ENCODE measurements around the gene ARL15.

DNA sequence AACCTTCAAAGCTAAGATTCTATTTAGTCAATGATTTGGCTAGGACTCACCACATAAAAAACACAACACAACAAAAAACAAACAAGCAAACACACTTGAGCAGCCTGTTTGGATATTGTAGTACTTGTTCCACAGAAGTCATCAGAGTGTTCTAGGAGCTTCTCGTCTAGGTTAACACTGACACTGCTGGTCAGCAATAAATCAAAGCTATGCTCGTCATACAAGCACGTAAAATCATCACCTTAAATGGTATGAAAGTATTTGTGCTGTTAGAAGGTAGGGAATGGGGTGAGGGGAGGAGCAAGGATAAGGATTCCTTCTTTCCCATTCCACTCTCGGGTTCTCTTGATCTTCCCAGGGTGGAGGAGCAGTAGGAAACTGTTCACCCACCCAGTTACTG is 88.0 kb downstream of the ARL15 start:
- TF ChIP-seq, protein P1, sequence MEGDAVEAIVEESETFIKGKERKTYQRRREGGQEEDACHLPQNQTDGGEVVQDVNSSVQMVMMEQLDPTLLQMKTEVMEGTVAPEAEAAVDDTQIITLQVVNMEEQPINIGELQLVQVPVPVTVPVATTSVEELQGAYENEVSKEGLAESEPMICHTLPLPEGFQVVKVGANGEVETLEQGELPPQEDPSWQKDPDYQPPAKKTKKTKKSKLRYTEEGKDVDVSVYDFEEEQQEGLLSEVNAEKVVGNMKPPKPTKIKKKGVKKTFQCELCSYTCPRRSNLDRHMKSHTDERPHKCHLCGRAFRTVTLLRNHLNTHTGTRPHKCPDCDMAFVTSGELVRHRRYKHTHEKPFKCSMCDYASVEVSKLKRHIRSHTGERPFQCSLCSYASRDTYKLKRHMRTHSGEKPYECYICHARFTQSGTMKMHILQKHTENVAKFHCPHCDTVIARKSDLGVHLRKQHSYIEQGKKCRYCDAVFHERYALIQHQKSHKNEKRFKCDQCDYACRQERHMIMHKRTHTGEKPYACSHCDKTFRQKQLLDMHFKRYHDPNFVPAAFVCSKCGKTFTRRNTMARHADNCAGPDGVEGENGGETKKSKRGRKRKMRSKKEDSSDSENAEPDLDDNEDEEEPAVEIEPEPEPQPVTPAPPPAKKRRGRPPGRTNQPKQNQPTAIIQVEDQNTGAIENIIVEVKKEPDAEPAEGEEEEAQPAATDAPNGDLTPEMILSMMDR (IDR thresholded peaks at IDR 0.05): no peak
- no peak for TF ChIP-seq POLR2A (IDR thresholded peaks at IDR 0.05)
- no peak for TF ChIP-seq EP300 (IDR thresholded peaks at IDR 0.05)
